Hippocampal formation (tissue), 2 donors: ENCODE measurements around the gene KAT2A.
A peak's percentile ranks its signal among the peaks of the same experiment; 100 is the strongest.

Experiments used
- DNase-seq, 2 donors: peaks; one replicate each; lab custom pipeline; 2025; lab: John Stamatoyannopoulos, UW

Gene KAT2A

DNA sequence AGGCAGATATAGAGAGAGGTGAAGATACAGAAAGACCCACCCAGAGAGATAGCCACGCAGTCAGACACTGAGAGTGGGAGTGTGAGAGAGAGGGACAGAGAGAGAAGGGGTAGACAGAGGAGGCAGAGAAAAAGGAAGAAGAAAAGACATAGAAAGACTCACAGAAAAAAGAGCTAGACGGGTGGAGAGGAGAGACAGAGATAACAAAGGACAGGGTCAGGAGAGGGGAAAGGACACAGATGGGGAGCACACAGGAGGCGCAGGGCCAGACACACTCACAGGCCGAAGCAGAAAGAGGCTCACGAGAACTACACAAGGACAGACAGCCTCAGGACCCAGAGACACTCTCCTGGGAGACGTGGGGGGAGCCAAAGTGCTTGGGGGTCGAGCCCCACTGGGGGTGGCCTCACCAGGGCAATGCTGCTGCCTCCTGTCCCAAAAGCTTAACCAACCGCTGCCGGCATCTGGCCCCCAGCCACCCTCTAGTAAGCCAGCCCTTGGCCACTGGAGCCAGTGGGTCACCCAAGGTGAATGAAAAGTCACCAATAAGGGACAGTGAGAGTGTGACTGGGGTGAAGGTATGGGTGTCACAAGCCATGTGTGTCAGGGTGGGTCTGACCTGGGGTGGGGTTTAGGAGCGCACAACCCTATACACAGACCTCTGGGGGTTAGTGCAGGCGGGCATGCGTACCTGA is 26.6 kb downstream of the KAT2A start:
- DNase-seq = no peak

DNA sequence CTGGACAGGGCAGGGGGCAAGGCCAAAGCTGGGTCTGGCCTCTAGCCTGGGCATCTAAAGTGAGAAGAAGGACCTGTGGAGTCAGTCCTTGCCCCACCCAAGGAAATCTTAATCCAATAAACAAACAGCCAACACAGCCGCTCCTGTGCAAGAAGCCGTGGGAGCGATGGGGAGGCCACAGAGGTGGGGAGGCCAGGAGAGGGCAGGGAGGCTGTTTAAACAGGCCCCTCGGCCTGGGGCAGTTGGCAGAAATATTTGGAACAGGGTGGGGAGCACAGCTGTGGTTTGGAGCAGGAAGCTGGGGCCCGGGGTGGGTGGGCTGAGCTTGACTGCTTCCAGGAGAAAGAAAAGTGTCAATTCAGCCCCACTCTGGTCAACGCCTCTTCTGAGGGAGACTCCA is 28.2 kb downstream of the KAT2A start:
- no peak for DNase-seq

DNA sequence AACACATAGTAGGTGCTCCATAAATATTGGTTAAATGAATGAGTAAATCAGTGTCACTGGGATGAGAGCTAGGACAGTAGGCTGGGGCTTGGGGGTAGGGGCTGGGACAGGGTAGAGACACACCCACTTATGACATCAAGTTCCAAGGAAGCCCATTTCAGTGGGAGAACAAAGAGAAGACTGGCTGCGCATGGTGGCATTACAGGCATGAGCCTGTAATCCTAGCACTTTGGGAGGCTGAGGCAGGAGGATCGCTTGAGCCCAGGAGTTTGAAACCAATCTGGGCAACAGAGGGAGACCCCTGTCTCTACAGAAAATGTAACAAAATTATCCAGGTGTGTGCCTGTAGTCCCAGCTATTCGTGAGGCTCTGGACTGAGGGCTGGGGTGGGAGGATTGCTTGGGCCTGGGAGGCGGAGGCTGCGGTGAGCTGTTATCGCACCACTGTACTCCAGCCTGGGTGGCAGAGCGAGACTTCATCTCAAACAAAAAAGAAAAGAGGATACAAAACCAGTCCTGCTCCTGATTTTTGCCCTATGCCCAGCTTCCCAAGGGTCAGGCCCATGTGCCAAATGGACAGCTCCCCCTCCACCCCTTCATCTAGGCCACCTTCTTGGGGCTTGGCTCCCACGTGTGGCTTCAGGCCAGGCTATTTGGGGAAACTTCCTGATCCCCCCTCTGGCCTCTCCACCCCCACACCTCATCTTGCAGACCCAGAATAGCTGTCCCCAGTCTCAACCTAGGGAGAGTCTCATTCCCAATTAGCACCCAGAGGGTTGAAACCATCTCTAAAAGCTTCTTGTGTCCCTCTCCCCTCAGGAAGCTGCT is 30.0 kb downstream of the KAT2A start:
- DNase-seq = no peak

DNA sequence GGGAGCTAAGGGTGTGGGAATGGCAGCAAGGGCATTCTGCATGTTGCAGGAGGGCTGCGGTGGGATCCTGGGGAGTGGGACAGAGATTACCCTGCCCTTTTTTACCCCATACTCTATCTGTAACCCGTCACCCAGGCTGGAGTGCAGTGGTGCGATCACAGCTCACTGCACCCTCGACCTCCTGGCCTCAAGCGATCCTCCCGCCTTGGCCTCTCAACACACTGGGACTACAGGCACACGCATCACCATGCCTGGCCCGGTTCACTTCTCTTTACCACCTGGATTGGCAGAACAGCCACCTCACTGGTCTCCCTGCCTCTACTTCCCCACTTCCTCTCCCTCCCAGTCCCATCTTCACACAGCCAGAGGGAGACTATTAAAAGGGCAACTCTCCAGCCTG is 32.4 kb downstream of the KAT2A start:
- no peak for DNase-seq

DNA sequence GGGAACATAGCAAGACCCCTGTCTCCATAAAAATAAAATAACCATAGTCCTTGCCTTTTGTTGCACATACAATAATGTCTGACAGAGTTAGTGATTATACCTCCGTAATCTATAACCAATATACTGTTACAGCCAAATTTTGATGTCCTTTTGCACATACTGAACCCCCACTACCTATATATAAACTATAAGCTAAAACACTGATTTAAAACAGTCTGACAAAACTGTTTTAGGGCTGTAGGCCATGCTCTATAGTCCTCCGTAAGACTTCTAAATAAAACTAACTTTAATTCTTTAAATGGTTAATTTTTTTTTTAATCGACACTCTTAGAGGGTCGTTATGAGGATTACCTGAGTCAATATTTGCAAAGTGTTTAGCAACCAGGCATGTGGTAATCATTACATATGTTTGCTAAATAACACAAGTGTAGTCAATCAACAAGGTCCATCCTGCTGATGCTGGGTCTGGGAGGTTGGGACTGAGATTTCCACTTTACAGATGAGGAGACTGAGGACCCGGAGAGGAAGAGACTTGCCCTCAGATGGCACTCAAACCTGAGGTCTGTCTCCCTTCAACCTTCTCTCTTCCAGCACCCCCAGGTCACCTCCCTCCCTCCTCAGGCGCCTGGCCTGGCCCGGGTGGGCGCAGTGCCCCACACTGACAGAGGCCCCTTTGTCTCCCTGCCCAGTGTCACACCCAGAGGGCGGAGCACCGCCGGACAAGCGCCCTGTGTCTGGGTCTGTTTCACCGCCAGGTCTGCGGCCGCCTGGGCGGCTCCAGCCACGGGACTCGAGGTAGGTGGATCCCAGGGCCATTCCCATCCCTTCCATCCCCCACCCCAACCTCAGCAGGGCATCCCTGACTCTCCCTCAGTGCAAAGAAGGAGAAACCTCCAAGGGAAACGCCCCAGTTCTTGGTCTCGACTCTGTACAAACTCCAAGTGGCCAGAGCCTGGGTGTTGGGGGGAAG is 33.1 kb downstream of the KAT2A start:
- DNase-seq = peak in 1 of 2 donors; percentile 15

DNA sequence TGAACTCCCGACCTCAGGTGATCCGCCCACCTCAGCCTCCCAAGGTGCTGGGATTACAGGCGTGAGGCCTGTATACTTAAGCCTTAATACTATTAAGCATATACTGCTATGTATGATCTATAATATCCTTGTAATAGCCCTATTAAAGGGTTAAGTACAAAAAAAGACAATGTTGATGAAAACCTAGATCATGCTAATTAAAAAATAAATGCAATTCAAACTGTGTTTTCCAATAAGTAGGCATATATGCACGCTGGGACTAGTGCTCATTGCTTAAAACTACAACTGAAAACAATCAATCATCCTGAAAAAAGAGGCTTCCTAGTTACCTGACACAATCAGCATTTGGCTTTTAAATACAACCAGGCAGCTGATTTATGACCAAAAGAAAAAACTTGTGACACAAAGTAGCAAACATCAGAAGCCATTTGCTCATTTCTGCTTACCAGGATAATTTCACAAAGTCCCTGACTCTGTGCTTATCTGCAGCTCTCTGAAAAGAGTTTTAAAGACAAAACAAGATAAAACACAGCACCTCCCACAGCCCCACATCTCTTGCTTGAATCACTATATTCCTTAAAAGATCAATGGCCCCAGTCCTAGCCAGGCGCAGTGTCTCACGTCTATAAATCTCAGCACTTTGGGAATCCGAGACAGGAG is 34.0 kb downstream of the KAT2A start:
- no peak for DNase-seq

DNA sequence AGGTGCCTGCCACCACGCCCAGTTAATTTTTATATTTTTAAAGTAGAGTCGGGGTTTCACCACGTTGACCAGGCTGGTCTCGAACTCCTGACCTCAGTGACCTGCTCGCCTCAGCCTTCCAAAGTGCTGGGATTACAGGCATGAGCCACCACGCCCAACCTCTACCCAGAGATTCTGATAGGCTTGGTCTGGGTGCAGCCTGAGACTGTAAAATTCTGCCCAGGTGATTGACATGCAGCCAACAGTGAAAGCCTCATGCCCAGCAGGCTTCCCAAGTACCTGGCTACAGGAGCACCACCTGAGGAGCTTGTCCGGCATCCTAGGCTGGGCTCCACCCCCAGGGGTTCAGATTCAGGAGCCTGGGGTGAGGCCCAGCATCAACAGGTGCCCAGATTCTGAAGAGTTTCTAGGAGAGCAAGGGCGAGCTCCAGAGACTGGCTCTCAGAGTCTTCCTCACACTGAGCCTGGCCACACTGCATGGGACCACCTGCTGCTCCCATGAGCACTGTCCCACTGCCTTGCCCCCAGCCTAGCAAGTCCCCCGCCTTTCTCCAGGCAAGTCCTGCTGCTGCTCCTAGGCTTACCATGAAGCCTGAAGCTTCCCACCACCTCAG is 39.5 kb downstream of the KAT2A start:
- DNase-seq = no peak

DNA sequence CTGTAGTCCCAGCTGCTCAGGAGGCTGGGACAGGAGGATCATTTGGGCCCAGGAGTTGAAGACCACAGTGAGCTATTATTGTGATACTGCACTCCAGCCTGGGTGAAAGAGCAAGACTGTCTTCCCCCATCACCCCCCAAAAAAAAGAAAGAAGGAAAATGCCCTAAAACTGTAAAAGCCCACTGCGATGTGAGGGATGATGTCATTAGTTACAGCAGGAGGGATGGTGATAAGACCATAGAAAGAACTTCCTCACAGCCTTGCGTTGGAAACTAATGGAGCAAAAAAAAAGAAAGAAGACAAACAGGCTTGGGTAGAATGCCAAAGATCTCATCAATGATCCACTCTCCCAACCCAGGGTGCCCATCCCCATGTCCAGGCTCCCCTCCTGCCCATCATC is 41.6 kb downstream of the KAT2A start:
- no peak for DNase-seq

DNA sequence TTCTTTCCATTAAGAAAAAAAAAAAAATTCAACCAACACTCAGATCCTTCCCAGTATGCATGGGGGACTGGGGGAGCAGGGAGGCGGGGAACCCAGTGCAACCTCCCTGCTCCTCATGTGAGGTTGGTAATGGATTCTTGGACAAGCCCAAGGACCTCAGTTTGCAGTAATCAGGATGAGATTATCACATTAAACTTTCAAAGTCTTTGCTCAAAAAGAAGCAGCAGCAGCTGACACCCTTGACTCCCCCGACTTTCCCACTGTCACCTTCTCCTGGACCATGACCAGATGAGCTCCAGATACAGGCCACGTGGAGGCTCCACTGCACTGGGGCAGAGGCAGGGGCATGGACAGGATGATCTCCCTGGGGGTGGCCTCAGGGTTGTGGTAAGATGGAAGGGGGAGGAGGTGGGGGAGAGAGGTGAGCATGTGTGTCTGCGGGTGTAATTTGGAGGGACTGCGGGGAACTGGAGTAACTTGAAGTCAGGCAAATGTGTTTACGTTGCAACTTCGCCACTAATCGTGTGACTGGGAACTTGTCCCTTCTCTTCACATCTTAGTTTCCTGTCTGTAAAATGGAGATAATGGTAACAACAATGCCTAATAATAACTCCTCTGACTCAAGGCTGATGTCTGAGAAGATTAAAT is 42.6 kb downstream of the KAT2A start:
- DNase-seq = no peak

DNA sequence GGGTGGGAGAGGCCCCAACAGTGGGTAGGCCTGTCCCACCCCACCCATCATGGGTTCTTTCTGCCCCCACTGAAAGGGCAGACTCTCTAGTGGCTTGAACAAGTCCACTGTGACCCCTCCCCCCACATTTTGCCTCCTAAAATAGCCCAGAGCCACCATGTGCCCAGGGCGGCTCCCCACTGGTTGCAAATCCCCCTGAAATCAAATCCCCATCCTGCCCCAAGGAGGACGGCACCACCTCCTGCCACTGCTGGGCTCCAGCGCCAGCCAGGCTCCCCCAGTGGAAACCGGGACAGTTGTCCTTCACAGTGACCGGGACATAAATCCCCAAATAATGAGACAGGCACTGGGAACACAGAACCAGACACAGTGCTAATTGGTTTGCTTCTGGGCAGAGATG is 43.4 kb downstream of the KAT2A start:
- DNase-seq = no peak

DNA sequence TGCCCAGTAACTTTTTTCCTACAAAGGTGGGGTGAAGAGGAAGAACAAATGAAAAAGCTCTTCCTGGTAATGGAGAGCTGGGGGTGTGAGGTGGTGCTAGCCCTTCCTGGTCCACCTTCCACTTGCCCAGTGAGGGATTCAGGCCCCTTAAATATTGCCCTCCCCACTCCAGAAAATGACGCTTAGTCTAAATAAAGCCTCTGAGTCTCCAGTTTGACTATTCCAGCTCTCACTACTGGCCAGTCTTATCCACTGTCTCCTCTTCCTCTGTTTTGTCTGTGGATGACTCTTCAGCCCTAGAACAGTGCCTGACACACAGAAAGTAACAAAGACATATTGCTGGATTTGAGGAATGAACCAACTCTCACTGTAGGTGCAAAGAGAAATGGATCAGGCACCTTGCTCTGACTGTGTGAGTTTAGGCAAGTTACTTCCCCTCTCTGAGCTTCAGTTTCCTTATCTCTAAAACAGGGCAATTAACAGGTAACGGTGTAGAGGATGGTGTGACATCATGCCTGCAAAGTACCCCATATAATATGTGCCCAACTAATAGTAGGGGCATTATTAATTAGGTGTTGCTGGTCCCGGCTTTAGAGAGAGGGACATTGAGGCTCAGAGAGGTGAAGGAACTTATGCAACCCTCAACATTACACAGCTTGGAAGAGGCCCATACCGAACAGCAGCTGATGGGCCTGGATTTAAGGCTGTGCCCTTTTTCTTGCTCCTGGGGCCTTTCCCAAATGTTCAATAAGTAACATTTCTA is 44.2 kb downstream of the KAT2A start:
- no peak for DNase-seq

DNA sequence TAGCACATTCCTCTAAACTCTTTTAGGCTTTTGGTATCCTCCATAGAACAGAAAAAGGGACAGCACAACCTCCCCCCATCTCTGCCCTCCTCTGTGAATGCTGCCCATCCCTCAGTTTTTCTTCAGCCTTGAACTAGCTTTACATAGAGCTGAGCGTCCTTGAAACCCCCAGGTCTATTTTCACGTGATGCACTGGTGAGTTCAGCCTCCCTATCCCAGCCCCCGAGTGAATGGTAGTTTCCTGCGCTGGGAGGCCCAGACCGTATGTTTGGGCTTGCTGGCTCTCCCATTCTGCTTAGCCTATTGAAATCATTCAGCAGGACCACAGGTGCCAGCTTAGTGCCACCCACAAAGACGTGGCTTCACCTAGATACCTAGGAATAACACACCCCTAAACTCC is 45.4 kb downstream of the KAT2A start:
- no peak for DNase-seq

DNA sequence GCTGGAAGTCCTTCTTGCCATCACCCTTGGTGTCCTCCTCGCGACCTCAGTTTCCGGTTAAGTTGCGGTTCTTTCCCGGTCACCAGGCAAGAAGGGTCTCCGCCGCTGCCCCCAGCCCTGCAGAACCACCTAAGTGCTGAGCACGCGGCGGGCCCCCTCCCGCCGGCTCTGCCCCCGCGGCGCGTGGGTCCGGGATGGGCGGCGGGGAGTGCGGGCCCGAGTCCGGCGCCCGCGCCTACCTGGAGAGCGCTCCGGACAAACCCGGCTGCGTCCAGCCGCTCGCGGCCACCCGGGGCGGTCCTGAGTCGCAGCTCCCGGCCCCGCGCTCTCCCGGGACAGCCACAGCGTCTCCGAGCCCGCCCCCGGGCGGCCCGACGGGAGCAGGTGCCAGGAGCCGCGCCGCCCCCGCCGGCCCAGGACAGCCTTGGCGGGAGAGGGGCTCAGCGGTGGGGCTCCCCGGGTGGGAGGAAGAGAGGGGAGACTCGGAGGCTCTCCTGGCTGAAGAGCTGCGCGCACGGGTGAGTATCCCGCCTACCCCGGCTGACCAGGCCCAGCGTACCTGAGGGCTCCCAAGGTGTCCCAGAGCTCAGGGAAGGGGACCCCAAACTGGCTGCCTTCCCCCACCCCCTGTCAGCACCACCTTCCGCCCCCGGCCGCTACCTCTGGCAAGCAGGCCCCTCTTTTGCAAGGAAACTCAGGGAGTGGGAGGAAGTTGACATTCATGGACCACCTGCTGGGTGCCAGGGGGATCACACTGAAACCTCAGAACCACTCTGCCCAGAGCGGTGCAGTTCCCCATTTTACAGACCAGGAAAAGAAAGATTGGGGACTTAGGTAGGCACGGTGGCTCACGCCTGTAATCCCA is 48.6 kb downstream of the KAT2A start:
- no peak for DNase-seq

DNA sequence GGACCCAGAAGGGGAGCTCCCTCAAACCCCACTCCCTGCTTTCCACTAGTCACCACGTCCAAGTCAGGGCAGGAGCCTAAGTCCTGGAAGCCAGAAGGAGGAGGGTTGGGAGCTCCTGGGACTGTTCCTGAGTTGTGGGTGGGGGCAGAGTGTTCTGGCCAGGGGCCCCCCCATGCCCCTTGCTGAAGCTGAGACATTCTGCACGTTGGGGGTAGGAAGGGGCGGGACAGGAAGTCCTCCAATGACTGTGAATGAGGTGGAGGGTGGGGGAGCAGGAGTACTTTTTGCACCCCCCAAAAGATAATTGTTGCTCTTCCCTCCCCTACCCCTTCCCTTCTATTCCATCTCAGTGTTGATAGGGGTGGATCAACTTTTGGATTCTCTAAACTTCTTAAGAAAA is 49.4 kb downstream of the KAT2A start:
- no peak for DNase-seq

DNA sequence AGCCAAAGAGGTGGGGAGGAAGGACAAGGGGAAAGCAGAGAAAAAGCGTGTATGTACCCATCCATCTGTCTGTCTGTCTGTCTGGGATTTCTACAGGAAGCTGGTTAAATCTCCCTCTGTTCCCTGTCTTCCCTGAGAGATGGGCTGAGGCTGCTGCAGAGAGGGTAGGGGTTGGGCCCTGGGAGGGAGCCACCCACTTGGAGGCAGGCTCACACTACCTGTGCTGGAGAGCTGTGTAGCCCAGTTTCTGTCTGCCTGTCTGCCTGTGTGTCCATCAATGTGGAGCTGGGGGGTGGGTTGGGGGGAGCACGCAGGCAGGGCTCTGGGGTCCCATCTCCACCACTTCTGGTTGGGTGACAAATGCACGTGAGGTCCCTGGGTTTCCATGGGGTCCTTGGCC is 52.2 kb downstream of the KAT2A start:
- DNase-seq = no peak

DNA sequence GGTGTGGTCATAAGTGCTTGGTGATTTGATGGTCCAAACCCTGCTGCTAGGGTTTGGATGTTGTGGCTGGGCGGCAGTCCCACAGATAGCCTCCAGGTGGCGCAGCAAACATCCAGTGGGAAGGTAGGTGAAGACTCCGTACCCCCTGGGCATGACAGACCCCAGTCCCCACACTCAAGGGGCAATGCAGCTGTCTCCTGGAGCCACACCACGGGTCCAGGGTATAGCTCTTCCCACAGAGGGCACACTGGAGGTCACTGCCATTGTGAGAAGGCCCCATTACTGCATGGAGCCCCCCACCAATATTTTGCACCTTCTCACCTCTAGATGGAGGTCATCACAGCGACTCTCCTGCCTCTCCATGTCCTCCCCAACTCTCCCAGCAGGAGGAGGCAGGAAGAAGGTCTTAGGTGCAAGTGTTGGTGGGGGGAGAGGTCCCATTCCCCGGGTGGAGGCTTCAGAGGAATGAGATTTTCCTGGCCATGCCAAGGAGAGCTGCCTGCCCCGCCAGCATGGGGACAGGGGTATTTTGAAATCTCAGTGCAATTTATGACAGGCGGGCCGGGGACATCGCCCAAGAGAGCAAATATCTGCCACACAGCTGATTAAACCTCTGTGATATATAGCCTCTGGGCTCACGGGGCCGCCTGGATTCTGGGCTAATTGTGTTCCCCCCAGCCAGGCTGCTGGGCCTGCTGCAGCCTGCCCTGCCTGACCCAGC is 53.6 kb downstream of the KAT2A start:
- DNase-seq = peak in 1 of 2 donors; percentile 31

DNA sequence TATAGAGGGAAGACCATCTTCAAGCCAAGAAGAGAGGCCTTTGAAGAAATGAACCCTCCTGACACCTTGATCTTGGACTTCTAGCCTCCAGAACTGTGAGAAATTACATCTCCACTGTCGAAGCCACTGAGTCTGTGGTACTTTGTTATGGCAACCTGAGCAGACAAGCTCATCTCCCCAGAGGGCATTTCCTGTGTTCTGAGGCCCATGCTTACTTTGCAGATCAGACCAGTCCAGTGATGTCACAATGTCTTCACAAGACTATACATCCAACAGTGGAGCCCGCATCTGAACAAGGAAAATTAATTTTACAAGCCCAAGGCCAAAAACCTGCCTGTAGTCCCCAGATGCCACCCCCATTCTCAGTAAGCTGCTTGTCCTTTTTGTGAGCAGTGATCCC is 56.0 kb downstream of the KAT2A start:
- DNase-seq = no peak
